HG03025 (cell line): Measurements from ENCODE around the gene MRGPRX4.

ENCODE experiments used
- ATAC-seq: cut with Tn5 transposase; IDR thresholded peaks from one replicate; pipeline ENCODE4 v1.9.1; 2021; ENCODE audit warnings: mild to moderate bottlenecking, moderate library complexity; ENCODE audit not compliant: unreplicated experiment, low FRiP score

Gene MRGPRX4

GRCh38 chr11:18204771-18205170 lies 32.1 kb downstream of the MRGPRX4 start:
- ATAC-seq, result no peak

GRCh38 chr11:18209058-18209457 lies 36.4 kb downstream of the MRGPRX4 start:
- no peak for ATAC-seq

- no peak for ATAC-seq
Measured at GRCh38 chr11:18221274-18221876, 48.7 kb downstream of the MRGPRX4 start.

GRCh38 chr11:18222814-18223421 lies 50.3 kb downstream of the MRGPRX4 start:
- no peak for ATAC-seq
